Measurements from ENCODE around the gene FLAD1. TPM values are rescaled to one million over a fixed set of nuclear protein-coding genes. Genes with fewer than 3 reads are reported as not detected.

The FLAD1 gene
- polyA plus RNA-seq (ENCODE audit: insufficient read depth in 1 of 5, insufficient read length in 5 of 5, low replicate concordance in 1 of 5), result 10 to 100 TPM; 27.1 to 33.6 (median 28.1) TPM
- long read RNA-seq, donor 1, transcript FLAD1-203 (8 exons, 1,730 nt), result major isoform, 5 of 8 reads
- long read RNA-seq, donor 1, partial matches to known transcripts, result 0 of 8 reads
- long read RNA-seq, donor 1, other reads (novel, unspliced or antisense), result 0 of 8 reads
- long read RNA-seq, donor 2, partial matches to known transcripts, result 0 of 1 reads
- long read RNA-seq, donor 2, other reads (novel, unspliced or antisense), result 0 of 1 reads
- long read RNA-seq, donor 3, partial matches to known transcripts, result 0 of 1 reads
- long read RNA-seq, donor 3, other reads (novel, unspliced or antisense), result 0 of 1 reads
- long read RNA-seq, donor 4, partial matches to known transcripts, result 56 of 59 reads
- long read RNA-seq, donor 4, other reads (novel, unspliced or antisense), result 0 of 59 reads
- long read RNA-seq, donor 5, partial matches to known transcripts, result 6 of 10 reads
- long read RNA-seq, donor 5, other reads (novel, unspliced or antisense), result 0 of 10 reads
- long read RNA-seq, donor 6, transcript FLAD1-203 (8 exons, 1,730 nt), result major isoform, 5 of 8 reads
- long read RNA-seq, donor 6, partial matches to known transcripts, result 0 of 8 reads
- long read RNA-seq, donor 6, other reads (novel, unspliced or antisense), result 0 of 8 reads
- long read RNA-seq, donor 7, transcript FLAD1-203 (8 exons, 1,730 nt), result major isoform, 10 of 18 reads
- long read RNA-seq, donor 7, partial matches to known transcripts, result 5 of 18 reads
- long read RNA-seq, donor 7, other reads (novel, unspliced or antisense), result 0 of 18 reads
- long read RNA-seq, donor 8, partial matches to known transcripts, result 0 of 2 reads
- long read RNA-seq, donor 8, other reads (novel, unspliced or antisense), result 0 of 2 reads

DNA sequence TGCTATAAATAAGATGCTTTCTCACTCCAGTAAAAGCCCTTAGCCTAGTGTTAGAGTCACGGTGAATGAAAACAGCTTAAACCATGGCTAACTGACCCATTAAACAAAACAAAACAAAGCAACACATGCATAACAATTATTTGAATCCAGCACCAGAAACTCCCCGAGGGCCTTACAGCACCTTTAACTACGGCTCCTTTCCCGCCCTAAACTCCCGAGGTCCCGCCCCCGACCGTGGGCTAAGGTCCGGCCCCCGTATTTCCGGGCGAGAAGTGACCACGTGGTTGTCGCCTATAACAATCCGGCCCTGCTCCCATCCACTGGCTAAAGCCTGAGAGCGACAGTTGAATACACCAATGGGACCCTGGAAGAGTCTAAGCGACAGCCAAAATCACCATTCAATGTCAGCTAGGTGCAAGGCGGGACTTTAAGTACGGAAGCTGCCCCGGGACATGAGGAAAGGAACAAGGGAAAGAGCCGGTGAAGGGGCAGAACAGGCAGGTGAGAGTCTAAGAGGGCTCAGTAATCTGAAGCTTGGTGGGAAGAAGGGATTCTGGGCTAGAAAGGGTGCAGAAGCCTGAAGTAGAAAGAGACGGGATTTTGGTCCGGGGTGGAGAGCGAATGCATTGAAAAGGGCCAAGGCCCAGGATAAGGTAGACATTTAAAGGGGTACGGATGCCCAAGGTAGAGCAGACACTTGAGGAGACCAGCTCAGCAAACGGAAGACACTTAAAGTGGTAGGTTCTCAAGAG, at the start of gene FLAD1:
FLAD1 (plus strand) TSS at position 448 of the 752 bp plus-strand sequence. CDS start 351 bp downstream, outside the sequence.
- DNase-seq, result peak; percentile 97 to 98

DNA sequence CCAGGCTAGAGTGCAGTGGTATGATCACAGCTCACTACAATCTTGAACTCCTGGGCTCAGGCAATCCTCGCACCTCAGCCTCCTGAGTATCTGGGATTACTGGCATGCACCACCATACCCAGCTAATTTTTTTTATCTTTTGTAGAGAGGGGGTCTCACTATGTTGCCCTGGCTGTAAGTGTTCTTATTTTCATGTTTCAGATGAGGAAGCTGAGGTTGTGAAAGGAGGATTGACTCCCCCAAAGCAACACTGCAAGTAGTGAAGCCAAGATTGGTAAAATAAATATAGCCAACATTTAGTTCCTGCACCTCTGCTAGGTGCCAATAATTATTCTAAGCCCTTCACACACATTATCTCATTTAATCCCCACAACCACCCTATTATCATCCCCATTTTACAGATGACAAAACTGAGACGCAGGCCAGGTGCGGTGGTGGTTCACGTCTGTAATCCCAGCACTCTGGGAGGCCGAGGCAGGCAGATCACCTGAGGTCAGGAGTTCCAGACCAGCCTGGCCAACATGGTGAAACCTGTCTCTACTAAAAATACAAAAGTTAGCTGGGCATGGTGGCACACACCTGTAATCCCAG, 48.7 kb upstream of the FLAD1 start:
- no peak for DNase-seq

GRCh38 chr1:154935749-154936554, 47.2 kb upstream of the FLAD1 start:
- no peak for DNase-seq

DNA sequence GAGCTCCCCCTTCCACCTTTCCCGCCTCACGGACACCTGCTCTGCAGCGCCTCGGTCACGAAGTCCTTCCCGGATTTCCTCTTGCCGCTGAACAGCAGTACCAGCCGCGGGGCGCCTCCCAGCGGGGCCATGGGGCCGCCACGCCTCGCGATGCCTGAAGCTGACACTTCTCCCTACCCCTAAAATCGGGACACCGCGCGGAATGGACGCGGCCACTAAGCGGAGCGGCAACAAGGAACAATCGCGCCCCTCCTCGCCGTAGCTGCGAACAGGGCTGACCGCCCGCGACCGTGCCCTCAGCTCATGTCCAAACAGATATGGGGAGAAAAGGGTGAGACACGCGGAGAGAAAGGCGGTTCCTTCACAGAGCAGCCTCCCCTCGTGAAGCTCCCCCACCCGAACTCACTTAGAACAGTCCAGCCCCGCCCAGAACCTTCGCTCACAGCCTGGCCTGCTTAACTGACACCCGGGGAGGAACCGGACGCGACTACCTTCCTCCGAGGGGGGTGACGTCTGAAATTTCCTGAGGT, 46.5 kb upstream of the FLAD1 start, which contains the start of gene PMVK:
PMVK (minus strand) TSS at position 165 of the 530 bp plus-strand sequence; CDS start at position 131, 34 bp downstream.
- peak; percentile 97 to 98 for DNase-seq

- DNase-seq, result peak; percentile 97 to 98
These were observed 45.8 kb upstream of the FLAD1 start for GRCh38 chr1:154937085-154937987.

GRCh38 chr1:154937988-154938386, 45.2 kb upstream of the FLAD1 start:
- DNase-seq, result no peak

DNA sequence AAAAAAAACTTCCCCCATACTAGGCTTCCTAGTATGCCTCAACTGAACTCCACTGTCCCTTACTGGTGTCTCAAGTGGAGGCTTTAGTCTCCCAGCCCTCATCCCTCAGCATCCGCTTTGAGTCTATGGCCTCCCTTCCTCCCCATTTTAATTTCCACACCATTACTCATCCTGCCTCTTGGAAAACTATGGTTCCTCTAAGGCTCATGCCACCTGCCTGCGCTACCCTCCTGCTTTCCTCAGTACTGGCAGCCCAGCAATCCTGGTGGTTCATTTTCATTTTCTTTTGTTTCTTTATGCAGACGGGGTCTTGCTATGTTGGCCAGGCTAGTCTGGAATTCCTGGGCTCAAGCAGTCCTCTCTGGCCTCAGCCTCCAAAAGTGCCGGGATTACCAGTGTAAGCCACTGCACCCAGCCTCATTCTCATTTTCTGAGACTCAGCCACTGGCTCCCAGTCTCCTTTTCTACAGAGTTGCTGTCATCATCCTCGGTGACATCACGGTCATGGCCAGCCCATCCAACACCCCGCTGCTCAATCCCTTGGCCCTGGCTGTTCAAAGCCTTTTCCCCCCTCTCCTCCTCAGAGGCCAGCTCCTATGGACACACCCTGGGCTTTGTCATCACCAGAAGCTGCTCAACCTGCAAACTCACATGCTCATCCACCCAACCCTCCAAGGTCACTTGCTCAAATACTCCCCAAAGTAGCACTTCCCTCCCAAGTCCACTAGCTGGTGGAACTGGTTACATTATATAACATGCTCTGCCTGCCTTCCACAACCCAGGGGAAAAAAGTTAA, 44.3 kb upstream of the FLAD1 start:
- no peak for DNase-seq

- DNase-seq, result no peak
These were observed 43.0 kb upstream of the FLAD1 start for GRCh38 chr1:154940213-154940560.

- no peak for DNase-seq
These were observed 42.4 kb upstream of the FLAD1 start for GRCh38 chr1:154940651-154941194.

- DNase-seq, result no peak
These were observed 41.7 kb upstream of the FLAD1 start for GRCh38 chr1:154941333-154942013.

- DNase-seq, result no peak
These were observed 39.3 kb upstream of the FLAD1 start for GRCh38 chr1:154943649-154944400.

DNA sequence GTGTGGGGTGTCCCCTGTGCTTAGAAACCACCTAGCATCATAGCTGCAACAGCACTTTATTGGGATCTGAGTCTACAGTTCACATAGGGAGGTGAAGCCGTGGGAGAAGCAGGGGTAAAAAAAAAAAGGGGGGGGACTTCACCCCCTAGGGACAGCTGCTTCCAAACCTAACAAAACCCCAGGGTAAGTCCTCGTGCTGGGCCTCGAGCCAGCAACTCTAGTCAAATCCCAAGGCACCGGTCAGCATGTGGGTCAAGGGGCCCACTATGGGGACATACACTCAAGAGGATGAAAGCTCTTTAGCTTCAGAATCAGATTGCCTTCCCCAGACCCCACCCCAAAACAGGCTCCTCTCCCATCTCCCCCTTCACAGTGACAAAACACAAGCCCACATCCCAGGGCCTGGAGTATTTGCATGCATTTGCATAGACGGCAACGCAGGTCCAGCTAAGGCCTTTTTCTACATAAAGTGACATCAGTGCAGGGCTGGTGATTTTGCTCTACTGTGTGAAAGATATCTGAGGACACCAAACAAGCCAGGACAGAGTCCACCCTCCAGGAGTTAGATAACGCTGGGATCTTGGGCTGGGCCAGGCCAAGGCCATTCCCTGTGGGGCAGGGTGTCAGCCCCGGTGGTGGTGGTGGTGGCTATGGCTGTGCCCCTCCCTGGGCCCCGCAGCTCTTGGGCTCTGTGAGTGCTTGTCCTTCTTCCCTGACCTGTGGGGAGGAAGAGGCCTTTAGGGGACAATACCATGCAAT, 38.6 kb upstream of the FLAD1 start:
- no peak for DNase-seq

GRCh38 chr1:154945160-154945961, 37.8 kb upstream of the FLAD1 start:
- no peak for DNase-seq

DNA sequence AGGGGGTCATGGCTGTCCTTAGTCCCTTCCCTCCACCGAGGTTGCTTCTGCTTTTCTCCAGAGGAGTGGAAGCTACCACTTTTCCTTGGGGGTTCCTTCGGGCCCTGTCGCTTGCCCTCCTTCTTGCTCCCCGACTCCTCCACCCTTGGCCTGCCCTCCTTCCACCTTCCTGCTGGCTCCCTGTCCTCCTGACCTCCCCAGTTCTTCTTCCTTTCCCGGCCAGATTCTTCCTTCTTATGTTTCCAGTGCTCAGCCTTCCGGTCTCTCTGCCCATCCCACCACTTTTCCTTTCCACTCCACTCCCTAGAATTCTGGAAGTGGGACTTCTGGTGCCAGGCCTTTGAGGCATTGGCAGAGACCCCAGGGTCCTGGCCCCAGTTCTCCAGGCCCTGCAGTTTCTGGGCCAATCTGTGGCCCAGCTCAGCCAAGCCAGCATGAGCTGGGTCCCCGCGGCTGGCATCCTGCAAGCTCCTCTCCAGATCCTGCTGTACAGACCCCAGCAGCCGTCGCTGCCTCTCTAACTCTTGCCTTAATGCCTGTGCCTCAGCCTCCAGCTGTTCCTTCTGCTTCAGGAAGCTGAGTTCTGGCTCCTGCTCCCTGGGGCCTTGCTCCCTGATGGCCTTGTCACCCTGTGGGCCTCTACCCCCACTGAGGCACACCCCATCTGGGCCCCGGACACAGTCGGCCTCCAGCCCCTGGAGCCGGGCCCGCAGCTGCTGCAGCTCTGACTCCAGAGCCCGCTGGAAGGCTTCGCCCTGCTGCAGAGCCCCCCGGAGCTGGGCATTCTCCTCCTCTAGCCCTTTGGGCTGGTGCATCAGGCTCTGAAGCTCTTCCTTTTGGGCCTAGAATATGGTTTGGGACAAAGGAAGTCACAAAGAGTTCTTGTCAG, 36.9 kb upstream of the FLAD1 start:
- DNase-seq, result no peak

All from right lung (tissue), 10 donors.